ENCODE measurements around the gene FBXO8. TPM values are rescaled to one million over a fixed set of nuclear protein-coding genes. Genes with fewer than 3 reads are reported as not detected.

Gene FBXO8, protein sequence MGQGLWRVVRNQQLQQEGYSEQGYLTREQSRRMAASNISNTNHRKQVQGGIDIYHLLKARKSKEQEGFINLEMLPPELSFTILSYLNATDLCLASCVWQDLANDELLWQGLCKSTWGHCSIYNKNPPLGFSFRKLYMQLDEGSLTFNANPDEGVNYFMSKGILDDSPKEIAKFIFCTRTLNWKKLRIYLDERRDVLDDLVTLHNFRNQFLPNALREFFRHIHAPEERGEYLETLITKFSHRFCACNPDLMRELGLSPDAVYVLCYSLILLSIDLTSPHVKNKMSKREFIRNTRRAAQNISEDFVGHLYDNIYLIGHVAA
- 22.5 and 35.2 TPM in 2 replicates for total RNA-seq

DNA sequence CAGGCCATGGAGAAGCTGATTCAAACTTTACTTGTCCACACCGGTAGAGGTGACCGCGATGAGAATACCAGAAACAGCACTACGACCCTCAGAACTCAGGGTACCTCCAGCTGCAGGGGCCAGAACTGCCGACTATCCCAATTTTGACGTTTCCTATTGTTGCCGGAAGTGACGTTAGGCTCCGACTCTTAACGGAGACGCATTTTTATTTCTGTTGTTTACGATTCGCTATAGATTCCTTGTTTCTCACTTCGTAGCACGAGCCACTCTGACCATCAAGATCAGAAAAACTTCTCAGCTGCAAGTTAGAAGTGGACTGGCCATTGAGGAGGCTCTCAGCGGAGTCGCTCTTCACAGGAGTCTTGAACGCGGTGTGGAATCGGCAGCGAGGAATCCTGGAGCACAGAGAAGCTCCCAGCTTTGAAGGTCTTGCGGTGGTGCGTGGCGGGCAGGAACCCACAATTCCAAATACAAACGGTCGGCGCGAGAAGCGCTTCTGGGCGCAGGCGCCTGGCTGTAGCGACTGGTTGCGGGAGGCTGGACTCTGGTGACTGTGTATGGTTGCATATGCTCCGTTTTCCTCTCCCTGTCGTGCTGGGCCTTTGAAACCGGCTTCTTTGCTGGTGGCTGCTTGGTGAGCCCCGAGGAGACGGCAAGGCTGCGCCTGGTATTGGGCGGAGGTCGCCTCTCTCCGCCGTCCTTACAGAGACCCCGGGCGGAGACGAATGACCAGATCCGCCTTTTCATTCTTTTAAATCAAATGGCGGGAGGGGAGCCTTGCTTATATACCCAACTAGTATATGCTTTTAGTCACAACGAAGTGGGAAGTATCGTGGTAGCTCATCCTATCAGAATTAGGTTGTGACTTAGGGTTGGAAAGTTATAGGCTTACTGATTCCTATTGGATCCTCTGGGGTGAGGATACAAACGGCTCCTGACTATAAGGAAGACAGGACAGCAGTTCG is at the start of gene FBXO8, which contains the start of gene CEP44:
Gene FBXO8, minus strand, starts transcription at position 161 of the 965 bp plus-strand sequence. CDS start 20,575 bp downstream, outside the sequence.
Gene CEP44, plus strand, starts transcription at position 405 of the 965 bp plus-strand sequence. CDS start 15,211 bp downstream, outside the sequence.

Other genes starting within 250 kb of the FBXO8 start
- 11.0 and 11.6 TPM in 2 replicates for gene CEP44, start 244 bp upstream of the FBXO8 start, total RNA-seq
- not detected in 2 replicates for gene HPGD, start 238.8 kb upstream of the FBXO8 start, total RNA-seq

Measured in bladder microvascular endothelial cell (primary cell).